K562 (cell line): ENCODE measurements around the gene KLK8. TPM values are rescaled to one million over a fixed set of nuclear protein-coding genes. Genes with fewer than 3 reads are reported as not detected.

Experiments
- ARID1B ChIP-seq: fragments of 450-650 bp; IDR thresholded peaks from 2 replicates; pipeline ENCODE4 v1.6.1; 2016; ENCODE audit warnings: antibody characterized with exemption, mild to moderate bottlenecking, inconsistent platforms
- ATF7 ChIP-seq: fragments of 450-650 bp; IDR thresholded peaks from 2 replicates; pipeline ENCODE4 v1.7.1; 2014; ENCODE audit warnings: mild to moderate bottlenecking, moderate library complexity
- C11orf30 ChIP-seq: fragments of 450-650 bp; IDR thresholded peaks from 2 replicates; pipeline ENCODE4 v1.6.1; 2016; ENCODE audit warnings: low read depth, mild to moderate bottlenecking
- JUN ChIP-seq, 2 experiments: sonication (generic) in 1 of 2; formaldehyde crosslinking in 1 of 2; IDR thresholded peaks; 2 replicates each; pipeline versions ENCODE4 v1.6.1 to v1.8.0; 2012 to 2022; ENCODE audit warnings: borderline replicate concordance in 2 of 2, mild to moderate bottlenecking in 2 of 2, improper control_type of control experiment in 1 of 2, low read depth in 1 of 2, low read length in 1 of 2, missing genetic modification reagents in 1 of 2
- MEIS2 ChIP-seq: fragments of 450-650 bp; IDR thresholded peaks from 2 replicates; pipeline ENCODE4 v1.6.1; 2014; ENCODE audit warnings: mild to moderate bottlenecking; ENCODE audit not compliant: partially characterized antibody
- MITF ChIP-seq: IDR thresholded peaks from 2 replicates; pipeline ENCODE4 v1.6.1; 2014; ENCODE audit warnings: antibody characterized with exemption
- MYC ChIP-seq, 2 experiments: fragments of 250-450 bp in 1 of 2; sonication (Bioruptor Pico) in 1 of 2; IDR thresholded peaks; 2 replicates each; pipeline versions ENCODE4 v1.5.1 to v1.6.1; 2012 to 2021; ENCODE audit warnings: low read depth in 2 of 2, borderline replicate concordance in 1 of 2, improper control_type of control experiment in 1 of 2, low read length in 1 of 2, mild to moderate bottlenecking in 1 of 2, moderate library complexity in 1 of 2
- NFIC ChIP-seq: fragments of 450-650 bp; IDR thresholded peaks from 2 replicates; pipeline ENCODE4 v1.6.1; 2017; ENCODE audit warnings: mild to moderate bottlenecking, inconsistent platforms
- POLR3A ChIP-seq: IDR thresholded peaks from 2 replicates; pipeline ENCODE4 v1.6.1; 2011; ENCODE audit warnings: borderline replicate concordance, mild to moderate bottlenecking, moderate library complexity; ENCODE audit not compliant: insufficient read length, insufficient read depth; ENCODE audit errors: extremely low read depth
- SMARCA4 ChIP-seq: fragments of 450-650 bp; IDR thresholded peaks from 2 replicates; pipeline ENCODE4 v1.6.1; 2016
- TEAD1 ChIP-seq, 2 experiments: fragments of 450-650 bp in 1 of 2; sonication (generic) in 1 of 2; formaldehyde crosslinking; IDR thresholded peaks; 2 replicates each; pipeline versions ENCODE4 v1.4.0 to v1.8.0; 2020 to 2022; ENCODE audit warnings: mild to moderate bottlenecking in 2 of 2, missing genetic modification reagents in 1 of 2
- USF1 ChIP-seq: sonication (generic); formaldehyde crosslinking; IDR thresholded peaks from 2 replicates; pipeline ENCODE4 v1.9.0; 2022; ENCODE audit warnings: mild to moderate bottlenecking, missing genetic modification reagents
- ZFP30 ChIP-seq: fragments of 250-450 bp; sonication (Bioruptor Pico); IDR thresholded peaks from 2 replicates; pipeline ENCODE4 v1.8.0; 2022; ENCODE audit warnings: moderate library complexity, mild to moderate bottlenecking, inconsistent platforms, borderline replicate concordance
- ZFPM2 ChIP-seq: fragments of 250-450 bp; sonication (Bioruptor Pico); IDR thresholded peaks from 2 replicates; pipeline ENCODE4 v1.5.1; 2022; ENCODE audit warnings: mild to moderate bottlenecking
- polyA plus RNA-seq, 8 experiments: library from polyadenylated mRNA; depleted of rRNA in 4 of 8; stranded (reverse) in 5 of 8; unstranded in 3 of 8; fragments of >200 nt; fragmentation: Nextera tagmentation in 2 of 8; fragmentation: Illumina TruSeq in 1 of 8; extraction: Ambion mirVana in 2 of 8; extraction: Trizol in 1 of 8; gene quantifications; 2 replicates each; pipeline versions ENCODE4 v1.2.1 to v1.2.3, GENCODE V29; 2011 to 2014; ENCODE audit warnings: inconsistent platforms in 1 of 8, missing spikeins in 1 of 8
- total RNA-seq, 7 experiments: library from RNA; depleted of rRNA in 6 of 7; stranded (reverse); fragments of >200 nt in 6 of 7; fragmentation: Illumina TruSeq in 2 of 7; extraction: Trizol in 2 of 7; gene quantifications; 2 replicates each; pipeline versions ENCODE4 v1.2.1 to v1.2.3, GENCODE V29; 2011 to 2021; ENCODE audit warnings: low replicate concordance in 1 of 7
- TF ChIP-seq, protein P1 (sequence below), 2 experiments: fragments of 450-650 bp in 1 of 2; sonication (generic) in 1 of 2; formaldehyde crosslinking in 1 of 2; IDR thresholded peaks in 1 of 2; conservative IDR thresholded peaks in 1 of 2; 2 replicates each; pipeline versions ENCODE4 v1.6.1 to v1.8.1; 2016 to 2023; ENCODE audit warnings: mild to moderate bottlenecking in 2 of 2, moderate library complexity in 2 of 2, inconsistent platforms in 1 of 2, missing genetic modification reagents in 1 of 2
- TF ChIP-seq, protein P2 (sequence below): sonication (generic); formaldehyde crosslinking; IDR thresholded peaks from 2 replicates; pipeline ENCODE4 v1.5.0; 2020; ENCODE audit warnings: missing genetic modification reagents
- TF ChIP-seq, protein P3 (sequence below): fragments of 250-450 bp; sonication (Bioruptor Pico); IDR thresholded peaks from 2 replicates; pipeline ENCODE4 v1.8.0; 2022; ENCODE audit warnings: moderate library complexity, mild to moderate bottlenecking, inconsistent platforms
- TF ChIP-seq, protein P4 (sequence below): fragments of 450-650 bp; IDR thresholded peaks from 2 replicates; pipeline ENCODE4 v1.6.1; 2016

Gene KLK8
- total and polyA plus RNA-seq, 9 of the 15 experiments (the other 6 are each of a cell fraction or from before 2014, with no cell fraction given): 0.37 to 1.7 (median 0.76) TPM

GRCh38 chr19:51002542-51003311 lies 1.3 kb upstream of the KLK8 start (continued):
- TF ChIP-seq, protein P1, sequence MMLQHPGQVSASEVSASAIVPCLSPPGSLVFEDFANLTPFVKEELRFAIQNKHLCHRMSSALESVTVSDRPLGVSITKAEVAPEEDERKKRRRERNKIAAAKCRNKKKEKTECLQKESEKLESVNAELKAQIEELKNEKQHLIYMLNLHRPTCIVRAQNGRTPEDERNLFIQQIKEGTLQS (IDR thresholded peaks at IDR 0.05): peak; percentile 100
- TF ChIP-seq, protein P1 (CRISPR knock-in tag; conservative IDR thresholded peaks at IDR 0.05): no peak
- TF ChIP-seq, protein P2, sequence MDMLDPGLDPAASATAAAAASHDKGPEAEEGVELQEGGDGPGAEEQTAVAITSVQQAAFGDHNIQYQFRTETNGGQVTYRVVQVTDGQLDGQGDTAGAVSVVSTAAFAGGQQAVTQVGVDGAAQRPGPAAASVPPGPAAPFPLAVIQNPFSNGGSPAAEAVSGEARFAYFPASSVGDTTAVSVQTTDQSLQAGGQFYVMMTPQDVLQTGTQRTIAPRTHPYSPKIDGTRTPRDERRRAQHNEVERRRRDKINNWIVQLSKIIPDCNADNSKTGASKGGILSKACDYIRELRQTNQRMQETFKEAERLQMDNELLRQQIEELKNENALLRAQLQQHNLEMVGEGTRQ (CRISPR knock-in tag): peak; percentile 78
- TF ChIP-seq JUN (IDR thresholded peaks at IDR 0.05; ENCODE audit: borderline replicate concordance, low read depth, low read length): peak; percentile 96
- no peak for TF ChIP-seq JUN (CRISPR knock-in tag; IDR thresholded peaks at IDR 0.05; ENCODE audit: borderline replicate concordance)
- TF ChIP-seq C11orf30: no peak
- peak; percentile 85 for TF ChIP-seq USF1 (CRISPR knock-in tag)
- TF ChIP-seq ZFPM2 (CRISPR knock-in tag): 0 out of 2 replicates have a peak, but pooled peaks have one; percentile 23
- peak; percentile 18; the same call in 1 of the 2 replicates for TF ChIP-seq MITF
- TF ChIP-seq ZFP30: no peak
- TF ChIP-seq SMARCA4: 0 out of 2 replicates have a peak, but pooled peaks have one; percentile 16
- TF ChIP-seq ATF7: peak; percentile 100
- no peak for TF ChIP-seq TEAD1 (CRISPR knock-in tag; IDR thresholded peaks at IDR 0.05)
- TF ChIP-seq, protein P3, sequence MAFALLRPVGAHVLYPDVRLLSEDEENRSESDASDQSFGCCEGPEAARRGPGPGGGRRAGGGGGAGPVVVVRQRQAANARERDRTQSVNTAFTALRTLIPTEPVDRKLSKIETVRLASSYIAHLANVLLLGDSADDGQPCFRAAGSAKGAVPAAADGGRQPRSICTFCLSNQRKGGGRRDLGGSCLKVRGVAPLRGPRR: no peak
- TF ChIP-seq, protein P4, sequence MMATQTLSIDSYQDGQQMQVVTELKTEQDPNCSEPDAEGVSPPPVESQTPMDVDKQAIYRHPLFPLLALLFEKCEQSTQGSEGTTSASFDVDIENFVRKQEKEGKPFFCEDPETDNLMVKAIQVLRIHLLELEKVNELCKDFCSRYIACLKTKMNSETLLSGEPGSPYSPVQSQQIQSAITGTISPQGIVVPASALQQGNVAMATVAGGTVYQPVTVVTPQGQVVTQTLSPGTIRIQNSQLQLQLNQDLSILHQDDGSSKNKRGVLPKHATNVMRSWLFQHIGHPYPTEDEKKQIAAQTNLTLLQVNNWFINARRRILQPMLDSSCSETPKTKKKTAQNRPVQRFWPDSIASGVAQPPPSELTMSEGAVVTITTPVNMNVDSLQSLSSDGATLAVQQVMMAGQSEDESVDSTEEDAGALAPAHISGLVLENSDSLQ: peak; percentile 89
- no peak for TF ChIP-seq POLR3A
- TF ChIP-seq MYC (IDR thresholded peaks at IDR 0.05; ENCODE audit: low read depth, low read length): peak; percentile 59; the same call in 1 of the 2 replicates
- TF ChIP-seq MYC (CRISPR knock-in tag; IDR thresholded peaks at IDR 0.05; ENCODE audit: borderline replicate concordance, low read depth): no peak
- peak; percentile 37 for TF ChIP-seq MEIS2
- TF ChIP-seq ARID1B: 0 out of 2 replicates have a peak, but pooled peaks have one; percentile 38
- peak; percentile 38; the same call in 1 of the 2 replicates for TF ChIP-seq NFIC
